GM12891 (cell line): ENCODE results near the gene OSBP2. TPM values are rescaled to one million over a fixed set of nuclear protein-coding genes. Genes with fewer than 3 reads are reported as not detected.

Source experiments
- DNase-seq: peaks from one replicate; pipeline ENCODE4 v3.0.0; 2011; ENCODE audit warnings: low spot score; ENCODE audit not compliant: insufficient read length
- FAIRE-seq: peaks from 2 replicates; lab custom pipeline; 2011; peaks lifted over from hg19 to GRCh38; lab: Jason Lieb, UNC
- PAX5 ChIP-seq: IDR thresholded peaks from 2 replicates; pipeline ENCODE4 v1.6.1; 2011; ENCODE audit warnings: low read length, moderate library complexity, mild to moderate bottlenecking; ENCODE audit not compliant: insufficient read depth, severe bottlenecking
- POLR2A ChIP-seq: IDR thresholded peaks from 2 replicates; pipeline ENCODE4 v1.6.1; 2011; ENCODE audit warnings: low read depth, low read length, control low read depth
- POLR2AphosphoS5 ChIP-seq: IDR thresholded peaks from 2 replicates; pipeline ENCODE4 v1.6.1; 2011; ENCODE audit warnings: low read depth, low read length, control low read depth
- POU2F2 ChIP-seq: IDR thresholded peaks from 2 replicates; pipeline ENCODE4 v1.6.1; 2011; ENCODE audit warnings: low read depth, mild to moderate bottlenecking, control low read depth, low read length, moderate library complexity
- SPI1 ChIP-seq: IDR thresholded peaks from 2 replicates; pipeline ENCODE4 v1.6.1; 2011; ENCODE audit warnings: low read depth, low read length, control low read depth
- TAF1 ChIP-seq: IDR thresholded peaks from 2 replicates; pipeline ENCODE4 v1.6.1; 2011; ENCODE audit warnings: low read depth, low read length, control low read depth
- polyA plus RNA-seq: library from polyadenylated mRNA; unstranded; fragments of >200 nt; gene quantifications from one replicate; pipeline ENCODE4 v1.2.1, GENCODE V29; 2012; ENCODE audit warnings: low read depth, missing spikeins, inconsistent platforms; ENCODE audit not compliant: missing spikeins

Gene OSBP2
- 0.35 TPM for polyA plus RNA-seq

GRCh38 chr22:30694640-30695350 lies at the start of gene OSBP2:
Gene OSBP2 (plus strand): TSS chr22:30694874. CDS start chr22:30694910, 36 bp downstream.
- FAIRE-seq (peak; percentile 66), DNase-seq (no peak)
- no peak for TF ChIP-seq POLR2AphosphoS5
- no peak for TF ChIP-seq TAF1
- TF ChIP-seq PAX5 = no peak
- no peak for TF ChIP-seq POU2F2
- no peak for TF ChIP-seq SPI1
- TF ChIP-seq POLR2A = no peak

- TF ChIP-seq PAX5 = no peak
- TF ChIP-seq POU2F2 = no peak
- TF ChIP-seq POLR2AphosphoS5 = no peak
- TF ChIP-seq TAF1 = no peak
- no peak for TF ChIP-seq POLR2A
- no peak for TF ChIP-seq SPI1
- FAIRE-seq = no peak
- DNase-seq = no peak
Observed at GRCh38 chr22:30646518-30647160, 48.0 kb upstream of the OSBP2 start.

GRCh38 chr22:30647536-30647935 lies 47.1 kb upstream of the OSBP2 start:
- DNase-seq = no peak
- TF ChIP-seq TAF1 (no peak), SPI1 (no peak), POU2F2 (no peak), POLR2A (no peak), PAX5 (no peak), POLR2AphosphoS5 (no peak)
- no peak for FAIRE-seq

- no peak for FAIRE-seq
- no peak for TF ChIP-seq SPI1
- no peak for TF ChIP-seq PAX5
- TF ChIP-seq POLR2A = no peak
- no peak for TF ChIP-seq POLR2AphosphoS5
Observed at GRCh38 chr22:30648825-30649224, 45.8 kb upstream of the OSBP2 start.

GRCh38 chr22:30649430-30650007 lies 45.2 kb upstream of the OSBP2 start:
- no peak for TF ChIP-seq PAX5
- no peak for TF ChIP-seq TAF1
- TF ChIP-seq POLR2A = no peak
- TF ChIP-seq POU2F2 = no peak
- TF ChIP-seq SPI1 = peak; percentile 87
- peak; percentile 77 for FAIRE-seq
- peak; percentile 77 for DNase-seq

More at GRCh38 chr22:30648825-30649224, 45.8 kb upstream of the OSBP2 start:
- no peak for DNase-seq

- no peak for FAIRE-seq
- DNase-seq = no peak
Observed at GRCh38 chr22:30650508-30651116, 44.1 kb upstream of the OSBP2 start.

GRCh38 chr22:30652852-30653251 lies 41.8 kb upstream of the OSBP2 start:
- FAIRE-seq = no peak
- TF ChIP-seq POLR2A = no peak
- TF ChIP-seq PAX5 = no peak
- TF ChIP-seq POU2F2 = no peak
- TF ChIP-seq SPI1 = no peak
- no peak for TF ChIP-seq TAF1
- no peak for TF ChIP-seq POLR2AphosphoS5
- DNase-seq = no peak

More at GRCh38 chr22:30650508-30651116, 44.1 kb upstream of the OSBP2 start:
- no peak for TF ChIP-seq TAF1
- no peak for TF ChIP-seq POU2F2
- TF ChIP-seq SPI1 = no peak
- TF ChIP-seq PAX5 = no peak
- no peak for TF ChIP-seq POLR2A
- TF ChIP-seq POLR2AphosphoS5 = no peak

GRCh38 chr22:30654361-30654760 lies 40.3 kb upstream of the OSBP2 start:
- TF ChIP-seq POLR2AphosphoS5 (no peak), SPI1 (no peak), TAF1 (no peak), POU2F2 (no peak), PAX5 (no peak), POLR2A (no peak)
- no peak for FAIRE-seq
- DNase-seq = no peak

GRCh38 chr22:30655532-30655931 lies 39.1 kb upstream of the OSBP2 start:
- TF ChIP-seq TAF1 (no peak), SPI1 (no peak), POLR2A (no peak), PAX5 (no peak), POU2F2 (no peak), POLR2AphosphoS5 (no peak)
- FAIRE-seq (no peak), DNase-seq (no peak)
